ENCODE results near the gene EIF4G3.
"Not testable (repeated sequence)": the region's sequence is repeated elsewhere in the genome, so short reads cannot be mapped to it uniquely, and the experiment has no call there.

Gene EIF4G3

GRCh38 chr1:21065851-21066250, 110.8 kb downstream of the EIF4G3 start:
- no peak for DNase-seq (ENCODE audit: low spot score)

DNA sequence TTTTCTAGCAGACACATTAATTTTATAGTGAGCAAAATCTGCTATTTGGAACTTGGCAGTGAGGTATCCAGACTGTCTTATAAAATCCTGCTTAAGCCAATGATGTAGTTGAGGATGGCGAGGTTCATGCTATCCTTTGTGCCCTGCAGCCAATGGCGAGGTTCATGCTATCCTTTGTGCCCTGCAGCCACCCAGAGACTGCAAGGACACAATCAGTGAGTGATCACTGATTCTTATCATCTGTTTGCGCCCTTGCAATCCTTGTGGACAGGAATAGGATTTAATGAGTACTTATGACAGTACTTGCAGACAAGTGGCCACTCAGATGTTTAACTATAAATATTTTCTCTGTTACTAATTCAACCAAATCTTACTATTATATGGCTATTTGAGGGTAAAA, 112.6 kb downstream of the EIF4G3 start:
- no peak for DNase-seq (ENCODE audit: low spot score)

- no peak for DNase-seq (ENCODE audit: low spot score)
These were observed 116.2 kb downstream of the EIF4G3 start for GRCh38 chr1:21060523-21060922.

GRCh38 chr1:21059021-21059420, 117.7 kb downstream of the EIF4G3 start:
- DNase-seq (ENCODE audit: low spot score), result no peak

GRCh38 chr1:21058035-21058793, 118.5 kb downstream of the EIF4G3 start:
- no peak for DNase-seq (ENCODE audit: low spot score)

GRCh38 chr1:21053189-21053928, 123.3 kb downstream of the EIF4G3 start:
- DNase-seq (ENCODE audit: low spot score), result not testable (repeated sequence)

GRCh38 chr1:21052034-21052433, 124.7 kb downstream of the EIF4G3 start:
- DNase-seq (ENCODE audit: low spot score), result no peak

- no peak for DNase-seq (ENCODE audit: low spot score)
These were observed 125.4 kb downstream of the EIF4G3 start for GRCh38 chr1:21051177-21051825.

- DNase-seq (ENCODE audit: low spot score), result no peak
These were observed 126.7 kb downstream of the EIF4G3 start for GRCh38 chr1:21050031-21050430.

DNA sequence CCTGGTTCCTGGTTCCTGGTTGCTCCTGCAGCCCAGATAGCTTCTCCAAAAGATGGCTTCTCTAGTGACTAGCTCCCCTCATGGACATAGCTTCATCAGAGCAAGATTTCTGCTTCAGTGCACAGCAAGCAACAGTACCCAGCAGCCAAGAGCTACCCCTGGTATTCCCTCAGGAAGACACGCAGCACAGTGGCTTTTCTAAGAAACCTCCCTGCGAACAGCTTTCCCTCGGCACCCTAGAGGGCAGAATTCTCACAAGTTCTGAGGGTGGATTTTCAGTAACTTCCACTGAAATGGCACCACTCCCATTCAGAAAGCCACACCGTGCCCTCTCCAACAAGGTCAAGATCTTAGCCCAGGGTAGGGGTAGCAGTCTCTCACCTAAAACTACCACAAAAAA, 128.2 kb downstream of the EIF4G3 start:
- no peak for DNase-seq (ENCODE audit: low spot score)

- no peak for DNase-seq (ENCODE audit: low spot score)
These were observed 130.6 kb downstream of the EIF4G3 start for GRCh38 chr1:21046132-21046531.

DNA sequence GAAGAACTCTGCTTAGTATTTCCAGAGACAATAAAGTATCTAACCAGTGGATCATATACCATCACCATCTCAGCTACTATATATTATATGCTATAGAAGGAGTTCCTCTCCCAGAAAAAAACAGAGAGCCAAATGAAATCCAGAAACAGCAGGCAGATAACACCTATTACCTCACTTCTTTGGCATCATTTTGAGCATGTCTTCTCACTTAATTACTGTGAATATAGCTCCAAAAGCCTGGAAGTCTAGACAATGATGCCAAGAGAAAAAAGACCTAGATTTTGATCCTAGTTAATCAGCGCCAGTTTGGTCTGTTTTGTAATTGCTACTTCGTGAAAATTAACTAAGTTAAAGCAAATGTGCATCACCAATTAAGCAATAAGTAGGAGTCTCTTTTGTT, 131.3 kb downstream of the EIF4G3 start:
- peak; percentile 69 for DNase-seq (ENCODE audit: low spot score)

DNA sequence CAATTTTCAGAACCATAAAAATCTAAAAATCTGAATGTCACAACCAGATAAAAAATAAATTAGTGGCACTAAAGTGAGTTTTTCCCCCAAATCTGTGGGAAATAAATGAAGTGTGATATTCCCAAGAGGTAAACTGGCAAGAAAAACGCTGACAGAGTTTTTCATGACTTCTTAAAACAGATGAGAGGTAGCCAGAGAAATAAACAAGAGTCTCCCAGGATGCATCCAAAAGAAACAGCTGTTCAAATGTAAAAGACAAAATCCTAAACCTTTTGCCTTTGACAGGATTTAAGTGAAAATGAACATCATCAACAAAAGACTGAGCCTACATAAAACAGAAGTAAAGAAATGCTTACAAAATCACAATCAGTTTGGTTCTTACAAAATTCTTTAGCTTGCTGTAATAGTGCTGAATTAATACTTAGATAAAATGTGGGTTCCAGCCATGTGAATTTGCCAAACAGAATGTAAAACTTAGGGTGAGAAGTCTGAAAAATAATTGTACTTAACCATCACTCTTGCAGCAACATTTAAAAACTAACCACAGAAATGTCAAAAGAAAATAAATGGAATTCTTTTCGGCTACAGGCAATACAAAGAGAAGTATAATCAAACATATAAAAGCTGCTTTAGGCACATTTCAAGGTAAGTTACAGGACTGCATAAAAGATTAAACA, 133.6 kb downstream of the EIF4G3 start:
- no peak for DNase-seq (ENCODE audit: low spot score)

GRCh38 chr1:21041541-21041940, 135.2 kb downstream of the EIF4G3 start:
- DNase-seq (ENCODE audit: low spot score), result no peak

GRCh38 chr1:21037091-21037490, 139.6 kb downstream of the EIF4G3 start:
- DNase-seq (ENCODE audit: low spot score), result no peak

- no peak for DNase-seq (ENCODE audit: low spot score)
These were observed 140.9 kb downstream of the EIF4G3 start for GRCh38 chr1:21035794-21036193.

DNA sequence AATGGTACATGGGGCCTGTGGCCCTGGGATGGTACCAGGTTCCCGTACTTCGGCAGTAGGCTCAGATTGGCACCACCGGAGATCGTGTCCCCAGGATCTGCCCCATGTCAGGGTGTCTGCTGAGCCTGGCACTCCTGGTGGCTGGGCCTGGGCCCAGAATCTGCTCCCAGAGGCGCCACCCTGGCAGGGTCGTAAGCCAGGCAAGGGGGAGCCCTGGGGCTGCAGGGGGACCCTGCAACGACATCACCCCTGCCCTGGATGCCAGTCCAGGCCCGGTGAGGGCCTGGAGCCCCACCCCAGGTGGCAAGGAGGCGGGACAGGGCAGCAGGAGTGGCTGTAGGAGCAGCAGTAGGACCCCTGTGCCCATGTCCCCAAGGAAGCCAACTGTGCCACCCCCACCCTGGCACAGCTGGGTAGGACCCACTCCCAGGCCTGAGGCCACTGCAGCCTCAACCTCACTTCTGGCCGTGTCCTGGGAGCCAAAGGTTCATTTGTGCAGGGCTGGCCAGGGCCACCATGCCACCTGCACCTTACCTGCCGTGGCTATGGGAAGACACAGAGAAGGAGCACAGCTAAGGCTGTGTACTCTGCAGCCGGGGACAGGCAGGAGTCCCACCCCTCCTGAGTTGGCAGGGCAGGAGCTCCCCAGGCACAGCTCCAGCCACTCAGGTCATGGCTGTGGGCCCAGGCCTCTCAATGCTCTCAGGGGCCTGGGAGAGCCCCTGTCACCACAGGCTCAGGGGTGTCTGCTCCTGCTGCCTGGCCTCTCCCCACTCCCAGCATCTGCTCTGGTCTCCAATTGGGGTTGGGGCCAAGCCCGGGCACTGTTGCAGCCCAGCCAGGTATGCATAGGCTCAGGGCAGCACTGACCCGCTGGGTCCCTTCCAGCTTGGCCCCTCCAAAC, 141.7 kb downstream of the EIF4G3 start:
- DNase-seq (ENCODE audit: low spot score), result no peak

- no peak for DNase-seq (ENCODE audit: low spot score)
These were observed 144.0 kb downstream of the EIF4G3 start for GRCh38 chr1:21032741-21033140.

DNA sequence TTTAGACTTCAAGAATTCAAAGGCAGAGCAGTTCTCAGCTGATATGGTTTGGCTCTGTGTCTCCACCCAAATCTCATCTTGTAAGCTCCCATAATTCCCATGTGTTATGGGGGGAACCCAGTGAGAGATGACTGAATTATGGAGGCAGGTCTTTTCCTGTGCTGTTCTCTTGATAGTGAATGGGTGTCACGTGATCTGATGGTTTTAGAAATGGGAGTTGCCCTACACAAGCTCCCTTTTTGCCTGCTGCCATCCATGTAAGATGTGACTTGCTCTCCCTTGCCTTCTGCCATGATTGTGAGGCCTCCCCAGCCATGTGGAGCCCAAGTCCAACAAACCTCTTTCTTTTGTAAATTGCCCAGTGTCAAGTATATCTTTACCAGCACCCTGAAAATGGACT, 146.5 kb downstream of the EIF4G3 start:
- no peak for DNase-seq (ENCODE audit: low spot score)

DNA sequence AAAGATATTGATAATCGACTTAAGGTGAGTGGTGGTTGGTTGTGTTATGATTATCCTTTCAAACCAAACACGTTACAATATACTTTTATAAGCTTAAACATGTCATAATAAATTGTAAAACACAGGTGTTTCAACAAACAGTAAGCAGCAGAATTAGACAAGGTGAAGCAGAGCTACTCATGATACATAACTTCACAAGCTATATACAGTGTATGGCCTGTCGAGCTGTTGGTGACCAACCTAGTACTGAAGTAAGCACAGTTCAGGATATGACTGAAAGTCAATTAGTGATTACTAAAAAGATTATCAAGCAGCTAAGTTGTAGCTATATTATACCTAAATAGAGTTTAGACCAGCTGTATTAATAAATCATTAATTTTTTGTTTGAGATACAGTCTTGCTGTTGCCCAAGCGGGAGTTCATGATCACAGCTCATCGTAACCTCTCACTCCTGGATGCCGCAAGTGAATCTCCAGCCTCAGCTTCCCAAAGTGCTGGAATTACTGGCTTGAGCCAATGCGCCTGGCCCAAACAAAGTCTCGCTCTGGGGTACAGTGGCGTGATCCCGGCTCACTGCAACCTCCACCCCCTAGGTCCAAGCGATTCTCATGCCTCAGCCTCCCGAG, 148.1 kb downstream of the EIF4G3 start:
- DNase-seq (ENCODE audit: low spot score), result no peak

DNA sequence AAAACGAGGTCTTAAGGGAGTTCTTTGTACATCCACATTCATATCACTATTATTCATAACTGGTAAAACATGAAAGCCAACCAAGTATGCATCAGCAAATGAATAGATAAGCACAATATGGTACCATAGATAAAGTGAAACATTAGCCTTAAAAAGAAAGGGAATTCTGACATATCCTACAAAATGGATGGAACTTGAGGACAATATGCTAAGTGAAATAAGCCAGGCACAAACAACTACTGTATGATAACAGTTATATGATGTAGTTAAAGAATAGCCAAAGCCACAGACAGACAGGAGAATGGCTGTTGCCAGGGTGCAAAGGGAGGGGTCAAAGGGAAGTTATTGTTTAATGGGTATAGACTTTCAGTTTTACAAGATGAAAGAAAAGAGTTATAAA, 148.9 kb downstream of the EIF4G3 start:
- no peak for DNase-seq (ENCODE audit: low spot score)

Measured in cerebellar cortex (tissue), 1 donor.